Kidney tubule cell (primary cell): ENCODE results near the gene SUN1.
"Not testable (repeated sequence)": the region's sequence is repeated elsewhere in the genome, so short reads cannot be mapped to it uniquely, and the experiment has no call there.

ENCODE experiments used
- DNase-seq: peaks from one replicate; pipeline ENCODE4 v3.0.0-alpha.2; 2018; ENCODE audit warnings: low spot score

The SUN1 gene, protein sequence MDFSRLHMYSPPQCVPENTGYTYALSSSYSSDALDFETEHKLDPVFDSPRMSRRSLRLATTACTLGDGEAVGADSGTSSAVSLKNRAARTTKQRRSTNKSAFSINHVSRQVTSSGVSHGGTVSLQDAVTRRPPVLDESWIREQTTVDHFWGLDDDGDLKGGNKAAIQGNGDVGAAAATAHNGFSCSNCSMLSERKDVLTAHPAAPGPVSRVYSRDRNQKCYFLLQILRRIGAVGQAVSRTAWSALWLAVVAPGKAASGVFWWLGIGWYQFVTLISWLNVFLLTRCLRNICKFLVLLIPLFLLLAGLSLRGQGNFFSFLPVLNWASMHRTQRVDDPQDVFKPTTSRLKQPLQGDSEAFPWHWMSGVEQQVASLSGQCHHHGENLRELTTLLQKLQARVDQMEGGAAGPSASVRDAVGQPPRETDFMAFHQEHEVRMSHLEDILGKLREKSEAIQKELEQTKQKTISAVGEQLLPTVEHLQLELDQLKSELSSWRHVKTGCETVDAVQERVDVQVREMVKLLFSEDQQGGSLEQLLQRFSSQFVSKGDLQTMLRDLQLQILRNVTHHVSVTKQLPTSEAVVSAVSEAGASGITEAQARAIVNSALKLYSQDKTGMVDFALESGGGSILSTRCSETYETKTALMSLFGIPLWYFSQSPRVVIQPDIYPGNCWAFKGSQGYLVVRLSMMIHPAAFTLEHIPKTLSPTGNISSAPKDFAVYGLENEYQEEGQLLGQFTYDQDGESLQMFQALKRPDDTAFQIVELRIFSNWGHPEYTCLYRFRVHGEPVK

DNA sequence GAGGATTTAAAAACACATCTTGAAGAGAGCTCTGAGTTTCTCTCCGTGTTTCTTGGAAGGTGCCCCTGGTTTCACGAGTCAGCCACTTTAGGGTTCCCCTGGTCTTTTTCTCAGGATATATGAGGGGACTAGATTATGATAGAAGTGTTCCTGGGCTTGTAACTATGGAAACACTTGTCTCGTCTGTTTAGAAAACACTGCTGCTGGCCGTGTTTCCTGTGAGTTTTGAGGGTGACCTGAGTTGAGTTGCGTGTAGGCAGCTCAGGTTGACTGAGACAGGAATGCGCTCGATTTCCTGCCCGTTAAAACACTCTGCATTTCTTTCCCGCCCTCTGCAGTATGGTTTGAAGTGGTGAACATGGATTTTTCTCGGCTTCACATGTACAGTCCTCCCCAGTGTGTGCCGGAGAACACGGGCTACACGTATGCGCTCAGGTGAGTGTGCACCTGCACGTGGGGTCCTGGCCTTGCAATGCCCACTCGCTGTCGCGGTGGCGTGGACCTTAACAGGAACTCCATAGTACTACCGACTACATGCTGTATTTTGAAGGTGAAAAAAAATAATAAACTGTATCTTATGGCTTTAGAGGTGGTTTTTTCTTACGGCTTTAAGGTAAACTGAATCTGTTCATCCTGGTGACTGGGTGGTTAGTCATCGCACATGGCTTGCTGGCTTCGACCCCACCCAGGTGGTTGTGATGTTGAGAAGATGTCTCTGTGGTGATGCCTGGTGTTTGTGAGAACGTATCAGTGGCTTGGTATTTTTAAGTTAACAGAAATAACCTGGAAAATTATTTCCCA is at the start of gene SUN1:
SUN1 (plus strand) TSS at position 310 of the 801 bp plus-strand sequence; CDS start at position 359, 49 bp downstream.
- DNase-seq: peak; percentile 96

DNA sequence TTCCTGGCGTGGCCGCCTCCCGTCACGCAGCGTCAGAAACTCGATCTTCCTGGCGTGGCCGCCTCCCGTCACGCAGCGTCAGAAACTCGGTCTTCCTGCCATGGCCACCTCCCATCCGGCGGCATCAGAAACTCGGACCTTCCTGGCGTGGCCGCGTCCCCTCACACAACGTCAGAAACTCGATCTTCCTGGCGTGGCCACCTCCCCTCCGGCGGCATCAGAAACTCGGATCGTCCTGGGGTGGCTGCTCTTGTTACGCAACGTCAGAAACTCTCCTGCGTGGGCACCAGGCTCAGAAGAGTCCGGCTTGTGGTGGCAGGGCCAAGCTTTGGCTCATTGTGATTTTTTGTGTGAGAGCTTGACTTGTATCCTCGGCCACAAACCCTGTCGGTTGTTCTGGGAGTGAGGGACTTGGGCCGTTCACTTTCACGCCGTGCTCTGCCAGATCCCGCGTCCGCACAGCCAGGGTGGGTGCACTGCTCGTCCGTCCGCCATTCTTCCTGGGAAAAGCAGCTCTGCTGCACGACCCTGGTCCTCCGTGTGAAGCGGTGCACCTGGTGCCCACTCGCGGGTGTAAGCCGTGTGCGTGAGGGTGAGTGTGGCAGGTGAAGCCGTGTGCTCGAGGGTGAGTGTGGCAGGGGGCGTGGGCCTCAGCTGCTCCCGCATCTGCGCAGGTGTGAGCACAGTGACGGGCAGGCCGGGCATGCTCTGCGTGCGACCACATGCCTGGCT is 49.4 kb upstream of the SUN1 start:
- DNase-seq: no peak

DNA sequence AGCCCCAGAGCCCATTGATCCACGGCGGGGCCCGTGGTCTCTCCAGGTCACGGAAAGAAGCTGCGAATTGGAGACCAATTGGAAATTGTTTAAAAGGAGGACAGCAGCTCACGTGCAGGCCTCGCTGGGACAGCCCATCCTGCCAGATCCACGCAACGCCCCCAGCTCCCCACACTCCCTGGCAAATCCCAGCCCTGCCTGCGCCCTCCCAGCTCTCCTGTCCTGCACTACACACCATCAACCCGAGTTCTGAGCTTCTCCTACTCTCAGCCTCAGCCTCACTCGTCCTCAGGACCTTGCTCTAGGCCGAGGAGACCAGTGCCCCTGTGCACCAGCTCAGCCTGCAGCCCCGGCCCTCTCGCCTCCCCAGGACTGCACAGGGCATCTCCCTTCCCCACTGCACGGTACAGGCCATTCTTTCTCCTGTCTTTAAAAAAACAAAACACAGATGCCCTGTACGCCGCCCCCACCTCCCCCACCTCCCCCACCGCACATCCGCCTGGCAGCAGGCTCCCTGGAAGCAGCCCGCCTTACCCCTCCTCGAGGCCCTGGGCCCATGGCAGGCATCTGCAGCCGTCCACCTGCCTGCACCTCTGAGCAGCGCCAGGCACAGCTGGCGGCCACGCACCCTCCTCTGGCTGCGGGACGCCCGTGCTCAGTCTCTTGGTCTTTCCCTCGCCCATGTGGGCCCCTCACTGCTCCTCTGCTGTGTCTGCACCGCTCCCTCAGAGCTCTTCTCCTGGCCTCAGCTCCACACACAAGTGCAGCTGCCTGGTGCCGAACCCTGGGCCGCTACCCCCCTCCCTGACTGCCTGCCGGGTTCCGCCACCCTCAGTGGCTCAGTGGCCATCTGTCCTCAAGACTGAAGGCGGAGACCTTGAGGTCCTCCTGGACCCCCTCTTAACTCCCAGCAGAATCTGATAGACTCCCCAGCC is 48.5 kb upstream of the SUN1 start:
- no peak for DNase-seq

DNA sequence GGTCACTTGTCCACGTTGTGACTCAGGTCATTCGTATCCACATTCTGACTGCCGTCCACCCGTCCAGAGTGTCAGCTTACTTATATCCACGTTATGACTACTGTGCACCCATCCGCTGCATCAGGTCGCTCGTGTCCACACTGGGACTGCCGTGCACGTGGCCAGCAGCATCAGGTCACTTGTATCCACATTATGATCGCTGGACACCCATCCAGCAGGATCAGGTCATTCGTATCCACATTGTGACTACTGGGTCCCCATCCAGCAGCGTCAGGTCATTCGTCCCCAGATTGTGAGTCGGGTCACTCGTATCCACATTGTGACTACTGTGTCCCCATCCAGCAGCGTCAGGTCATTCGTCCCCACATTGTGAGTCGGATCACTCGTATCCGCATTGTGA is 47.3 kb upstream of the SUN1 start:
- DNase-seq: no peak

DNA sequence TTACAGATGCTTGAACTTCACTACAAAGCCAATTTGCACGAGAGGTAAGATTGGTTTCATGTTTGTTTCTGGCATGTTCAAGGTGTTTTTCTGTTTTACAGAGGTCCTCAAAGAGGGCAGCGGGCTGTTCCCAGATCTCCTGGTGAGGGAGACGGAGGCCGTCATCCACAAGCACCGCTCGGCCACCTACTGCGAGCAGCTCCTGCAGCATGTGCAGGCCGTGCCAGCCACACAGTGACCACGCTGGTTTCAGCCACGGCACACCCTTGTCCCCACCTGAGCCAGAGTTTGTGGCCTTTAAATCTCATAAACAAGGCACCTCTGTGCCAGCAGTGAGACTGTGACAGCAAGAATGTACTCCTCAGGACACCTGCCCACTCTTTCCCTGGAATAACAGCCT is 46.9 kb upstream of the SUN1 start:
- DNase-seq: no peak

DNA sequence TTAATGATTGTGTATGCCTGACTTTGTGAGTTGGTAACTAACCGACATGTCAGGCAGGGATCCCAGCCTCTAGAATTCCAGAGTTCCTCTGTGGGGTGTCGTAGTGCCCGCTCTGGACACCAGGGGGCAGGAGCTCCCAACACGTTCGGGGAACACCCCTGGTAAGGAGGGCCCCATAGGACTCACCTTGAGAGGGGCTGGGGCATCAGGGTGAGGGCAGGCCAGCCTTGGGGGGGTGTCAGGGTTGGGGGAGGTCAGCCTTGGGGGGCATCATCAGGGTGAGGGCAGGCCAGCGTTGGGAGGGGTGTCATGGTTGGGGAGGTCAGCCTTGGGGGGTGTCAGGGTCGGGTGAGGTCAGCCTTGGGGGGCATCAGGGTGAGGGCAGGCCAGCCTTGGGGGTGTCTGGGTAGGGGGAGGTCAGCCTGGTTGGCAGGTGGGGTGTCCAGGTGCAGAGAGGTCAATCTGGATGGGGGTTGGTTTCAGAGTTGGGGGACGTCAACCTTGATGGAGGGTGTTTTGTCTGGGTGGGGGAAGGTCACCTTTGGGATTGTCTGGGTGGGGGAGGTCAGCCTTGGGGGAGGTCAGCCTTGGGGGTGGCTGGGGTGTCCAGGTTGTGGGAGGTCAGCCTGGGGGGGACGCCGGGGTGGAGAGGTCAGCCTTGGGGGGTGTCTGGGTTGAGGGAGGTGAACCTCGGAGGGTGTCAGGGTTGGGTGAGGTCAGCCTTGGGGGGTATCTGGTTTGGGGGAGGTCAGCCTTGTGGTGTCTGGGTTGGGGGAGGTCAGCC is 45.6 kb upstream of the SUN1 start:
- peak; percentile 71 for DNase-seq

DNA sequence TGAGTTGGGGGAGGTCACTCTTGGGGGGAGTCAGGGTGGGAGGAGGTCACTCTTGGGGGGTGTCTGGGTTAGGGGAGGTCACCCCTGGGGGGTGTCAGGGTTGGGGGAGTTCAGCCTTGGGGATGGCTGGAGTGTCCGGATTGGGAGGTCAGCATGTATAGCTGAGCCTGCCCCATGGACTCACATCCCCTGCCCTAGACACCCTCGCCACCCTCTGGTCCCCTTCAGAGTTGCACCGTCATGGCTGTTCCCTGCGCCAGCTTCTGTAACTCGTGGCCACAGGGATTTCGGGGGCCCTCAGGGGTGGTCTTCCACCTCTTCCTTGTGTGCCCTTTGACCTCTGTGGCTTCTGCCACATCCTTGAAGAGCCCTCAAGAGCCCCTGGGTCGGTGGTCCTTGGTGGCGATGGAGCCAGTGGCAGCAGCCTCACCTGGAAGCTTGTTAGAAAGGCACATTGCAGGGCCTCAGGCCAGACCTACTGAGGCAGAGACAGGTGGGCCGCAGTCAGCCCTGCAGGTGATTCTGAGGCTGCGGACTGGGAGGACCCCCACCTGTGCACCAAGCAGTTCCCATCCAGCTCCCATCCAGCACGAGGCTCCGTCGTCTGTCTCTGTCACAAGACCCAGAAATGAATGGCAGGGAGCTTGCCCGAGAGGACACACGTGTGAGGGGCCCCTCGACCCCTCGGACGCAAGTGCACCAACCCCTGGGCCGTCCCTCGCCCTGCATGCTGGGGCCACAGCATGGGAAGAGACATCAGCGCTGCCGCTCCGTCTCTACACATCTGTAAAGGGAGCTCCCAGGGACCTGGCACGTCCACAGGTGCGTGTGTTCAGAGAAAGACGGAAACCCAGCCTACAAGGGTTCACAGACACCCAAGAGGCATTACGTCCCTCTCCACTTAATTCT is 44.7 kb upstream of the SUN1 start:
- no peak for DNase-seq

DNA sequence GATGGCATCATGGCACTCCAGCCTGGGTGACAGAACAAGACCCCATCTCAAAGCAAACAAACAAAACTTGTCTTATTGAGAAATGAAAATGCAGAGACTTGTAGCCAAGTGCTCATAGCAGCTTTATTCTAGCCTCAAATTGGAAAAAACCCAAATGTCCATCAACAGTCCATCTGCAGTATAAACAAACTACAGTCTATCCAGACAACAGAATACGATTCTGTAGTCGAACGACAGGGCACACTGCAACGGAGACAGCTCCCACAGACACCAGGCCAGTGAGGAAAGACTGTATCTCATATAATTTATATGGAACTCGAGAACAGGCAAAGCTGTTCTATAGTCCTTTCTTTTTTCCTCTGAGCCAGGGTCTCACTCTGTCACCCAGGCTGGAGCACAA is 40.8 kb upstream of the SUN1 start:
- DNase-seq: no peak

DNA sequence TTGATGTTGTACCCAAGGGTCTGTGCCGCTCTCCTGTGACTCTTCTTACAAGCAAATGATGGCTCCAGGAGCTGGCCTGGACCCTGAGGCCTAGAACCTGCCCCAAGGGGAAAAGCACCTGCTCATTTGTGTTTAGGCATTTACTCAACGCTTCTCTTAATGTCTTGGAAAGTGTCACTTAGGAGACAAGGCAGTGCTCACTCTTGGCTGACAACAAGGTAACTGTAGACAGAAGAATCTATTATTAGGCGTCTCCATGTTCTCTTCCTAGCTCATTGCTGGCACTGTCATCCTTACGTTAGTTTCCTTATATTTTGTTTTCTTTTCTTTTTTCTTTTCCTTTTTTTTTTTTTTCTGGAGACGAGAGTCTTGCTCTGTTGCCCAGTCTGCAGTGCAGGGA is 38.1 kb upstream of the SUN1 start:
- no peak for DNase-seq

DNA sequence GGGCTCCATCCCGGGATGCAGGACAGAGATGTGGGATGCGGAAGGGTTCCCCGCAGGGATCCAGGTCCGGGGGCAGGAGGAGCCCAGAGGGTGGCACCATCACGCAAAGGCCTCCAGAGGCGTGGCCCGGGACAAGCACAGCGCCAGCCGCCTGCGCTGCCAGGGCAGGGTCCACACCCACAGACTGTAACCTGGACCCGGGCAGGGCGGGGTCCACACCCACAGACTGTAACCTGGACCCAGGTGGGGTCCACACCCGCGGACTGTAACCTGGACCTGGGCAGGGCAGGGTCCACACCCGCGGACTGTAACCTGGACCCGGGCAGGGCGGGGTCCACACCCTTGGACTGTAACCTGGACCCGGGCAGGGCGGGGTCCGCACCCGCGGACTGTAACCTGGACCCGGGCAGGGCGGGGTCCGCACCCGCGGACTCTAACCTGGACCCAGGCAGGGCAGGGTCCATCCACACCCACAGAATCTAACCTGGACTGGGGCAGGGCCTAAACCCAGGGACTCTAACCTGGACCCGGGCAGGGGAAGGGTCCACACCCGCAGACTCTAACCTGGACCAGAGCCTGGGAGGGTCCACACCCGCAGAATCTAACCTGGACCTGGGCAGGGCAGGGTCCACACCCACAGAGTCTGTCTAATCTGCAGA is 37.5 kb upstream of the SUN1 start:
- no peak for DNase-seq

DNA sequence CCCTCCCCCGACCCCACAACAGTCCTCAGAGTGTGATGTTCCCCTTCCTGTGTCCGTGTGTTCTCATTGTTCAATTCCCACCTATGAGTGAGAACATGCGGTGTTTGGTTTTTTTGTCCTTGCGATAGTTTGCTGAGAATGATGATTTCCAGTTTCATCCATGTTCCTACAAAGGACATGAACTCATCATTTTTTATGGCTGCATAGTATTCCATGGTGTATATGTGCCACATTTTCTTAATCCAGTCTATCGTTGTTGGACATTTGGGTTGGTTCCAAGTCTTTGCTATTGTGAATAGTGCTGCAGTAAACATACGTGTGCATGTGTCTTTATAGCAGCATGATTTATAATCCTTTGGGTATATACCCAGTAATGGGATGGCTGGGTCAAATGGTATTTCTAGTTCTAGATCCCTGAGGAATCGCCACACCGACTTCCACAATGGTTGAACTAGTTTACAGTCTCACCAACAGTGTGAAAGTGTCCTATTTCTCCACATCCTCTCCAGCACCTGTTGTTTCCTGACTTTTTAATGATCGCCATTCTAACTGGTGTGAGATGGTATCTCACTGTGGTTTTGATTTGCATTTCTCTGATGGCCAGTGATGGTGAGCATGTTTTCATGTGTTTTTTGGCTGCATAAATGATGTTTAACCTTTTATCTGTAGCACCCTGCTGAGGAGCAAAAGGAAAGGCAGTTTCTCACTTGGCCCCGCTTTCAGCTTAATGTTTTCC is 35.7 kb upstream of the SUN1 start:
- not testable (repeated sequence) for DNase-seq

DNA sequence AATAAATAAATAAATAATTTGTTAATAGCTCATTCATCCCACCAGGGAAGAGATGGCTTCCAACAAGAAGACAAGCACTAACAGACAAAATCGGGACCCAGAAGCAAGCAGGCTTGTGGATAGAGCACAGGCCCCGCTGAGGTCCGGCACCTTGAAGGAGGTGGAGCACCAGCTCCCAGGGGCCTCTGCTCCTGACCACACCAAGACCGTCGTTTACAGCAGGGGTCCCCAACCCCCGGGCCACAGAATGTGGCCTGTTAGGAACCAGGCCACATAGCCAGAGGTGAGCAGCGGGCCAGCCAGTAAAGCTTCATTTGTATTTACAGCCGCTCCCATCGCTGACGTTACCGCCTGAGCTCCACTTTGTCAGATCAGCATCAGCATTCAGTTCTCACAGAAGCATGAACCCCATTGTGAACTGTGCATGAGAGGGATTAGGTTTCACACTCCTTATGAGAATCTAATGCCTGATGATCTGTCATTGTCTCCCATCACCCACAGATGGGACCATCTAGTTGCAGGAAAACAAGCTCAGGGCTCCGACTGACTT is 33.3 kb upstream of the SUN1 start:
- DNase-seq: no peak

DNA sequence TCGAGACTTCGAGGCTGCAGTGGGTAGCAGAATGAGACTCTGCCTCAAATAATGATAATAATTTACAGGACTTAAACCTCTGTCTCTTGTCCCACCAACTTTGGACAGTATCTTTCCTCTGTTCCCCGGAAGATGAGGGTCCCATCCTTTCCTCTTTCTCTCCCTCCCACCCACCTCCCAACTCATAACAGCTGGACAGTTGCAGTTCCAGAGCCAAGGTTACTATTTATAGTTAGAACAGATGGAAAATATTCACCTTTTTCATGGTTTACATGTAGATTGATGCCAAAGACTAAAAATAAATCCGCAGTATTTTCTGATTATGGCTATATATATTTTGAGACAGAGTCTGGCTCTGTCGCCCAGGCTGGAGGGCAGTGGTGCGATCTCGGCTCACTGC is 31.6 kb upstream of the SUN1 start:
- no peak for DNase-seq

DNA sequence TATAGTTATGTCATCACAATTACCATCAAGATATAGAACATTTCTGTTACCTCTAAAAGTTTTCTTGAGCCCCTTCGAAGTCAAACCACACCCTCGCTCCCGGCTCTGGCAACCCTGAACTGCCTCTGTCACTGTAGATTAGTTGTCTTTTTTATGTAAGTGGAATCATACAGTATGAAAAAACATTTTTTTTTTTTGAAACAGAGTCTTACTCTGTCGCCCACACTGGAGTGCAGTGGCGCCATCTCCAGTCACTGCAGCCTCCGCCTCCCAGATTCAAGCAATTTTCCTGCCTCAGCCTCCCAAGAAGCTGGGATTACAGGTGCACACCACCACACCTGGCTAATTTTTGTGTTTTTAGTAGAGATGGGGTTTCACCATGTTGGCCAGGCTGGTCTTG is 30.9 kb upstream of the SUN1 start:
- not testable (repeated sequence) for DNase-seq

DNA sequence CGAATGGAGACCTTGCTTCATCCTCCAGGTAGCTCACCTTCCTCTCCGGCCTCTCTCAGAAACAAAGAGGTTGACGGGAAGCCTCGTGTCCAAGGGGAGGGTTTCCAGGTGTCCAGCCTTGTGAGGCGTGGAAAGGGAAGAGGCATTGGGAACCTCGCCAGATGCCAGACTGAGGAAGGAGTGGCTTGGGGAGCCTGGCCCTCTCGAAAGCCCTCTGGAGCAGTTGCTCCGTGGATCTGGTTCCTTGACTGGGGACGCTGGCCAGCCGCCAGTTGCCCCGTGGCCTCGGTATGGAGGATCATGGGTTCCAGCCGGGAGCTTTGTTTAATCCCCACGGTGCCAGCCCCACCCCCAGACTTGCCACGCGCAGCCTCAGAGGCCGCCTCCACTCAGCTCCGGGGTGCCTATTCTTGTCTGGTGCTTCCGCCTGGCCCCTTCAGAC is 30.3 kb upstream of the SUN1 start:
- peak; percentile 78 for DNase-seq

DNA sequence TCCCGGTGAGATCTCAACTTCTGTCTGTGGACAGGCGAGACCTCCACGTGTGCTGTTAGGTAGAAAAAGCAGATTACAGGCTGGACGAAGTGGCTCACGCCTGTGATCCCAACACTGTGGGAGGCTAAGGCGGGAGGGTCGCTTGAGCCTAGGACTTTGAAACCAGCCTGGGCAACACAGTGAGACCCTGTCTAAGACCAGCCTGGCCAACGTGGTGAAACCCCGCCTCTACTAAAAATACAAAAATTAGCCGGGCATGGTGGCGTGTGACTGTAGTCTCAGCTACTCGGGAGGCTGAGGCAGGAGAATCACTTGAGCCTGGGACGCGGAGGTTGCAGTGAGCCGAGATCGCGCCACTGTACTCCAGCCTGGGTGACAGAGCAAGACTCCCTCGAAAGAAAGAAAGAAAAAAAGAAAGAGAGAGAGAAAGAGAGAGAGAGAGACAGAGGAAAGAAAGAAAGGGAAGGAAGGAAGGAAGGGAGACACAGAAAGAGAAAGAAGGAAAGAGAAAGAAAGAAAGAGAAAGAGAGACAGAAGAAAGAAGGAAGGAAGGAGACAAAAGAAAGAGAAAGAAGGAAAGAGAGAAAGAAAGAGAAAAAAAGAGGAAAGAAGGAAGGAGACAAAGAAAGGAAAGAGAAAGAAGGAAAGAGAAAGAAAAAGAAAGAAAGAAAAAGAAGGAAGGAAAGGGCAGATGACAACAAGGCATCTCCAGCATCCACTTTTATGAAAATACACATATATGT is 29.6 kb upstream of the SUN1 start:
- DNase-seq: no peak
